Measurements from ENCODE around the gene WIPF1. TPM values are rescaled to one million over a fixed set of nuclear protein-coding genes. Genes with fewer than 3 reads are reported as not detected.

WIPF1 gene
- total RNA-seq, 1 donor from 2014 or later = 20.6 TPM

GRCh38 chr2:174607989-174608865 lies 10.6 kb upstream of the WIPF1 start:
- Mint-ChIP-seq H3K4me1 (peaks cover 15% of the 10 kb centered on the region), H3K27ac (no peak overlapping the region), H3K4me3 (no peak overlapping the region), H3K9me3 (no peaks in the 10 kb centered on the region), H3K36me3 (no peaks in the 10 kb centered on the region), H3K27me3 (ENCODE audit: low read depth) (no peaks in the 10 kb centered on the region)
- no peak for TF ChIP-seq CTCF (IDR thresholded peaks at IDR 0.05; ENCODE audit: unreplicated experiment)
- no peak for DNase-seq (ENCODE audit: low spot score in 2 of 2, unreplicated experiment in 2 of 2)

GRCh38 chr2:174607584-174607983 lies 10.0 kb upstream of the WIPF1 start:
- no peak for TF ChIP-seq CTCF (IDR thresholded peaks at IDR 0.05; ENCODE audit: unreplicated experiment)
- no peak overlapping the region for H3K27ac Mint-ChIP-seq
- H3K27me3 Mint-ChIP-seq (ENCODE audit: low read depth) = no peaks in the 10 kb centered on the region
- DNase-seq (ENCODE audit: low spot score in 2 of 2, unreplicated experiment in 2 of 2) = no peak
- H3K4me1 Mint-ChIP-seq = peaks cover 21% of the 10 kb centered on the region
- H3K36me3 Mint-ChIP-seq = no peaks in the 10 kb centered on the region
- no peaks in the 10 kb centered on the region for H3K9me3 Mint-ChIP-seq
- no peak overlapping the region for H3K4me3 Mint-ChIP-seq

GRCh38 chr2:174606336-174606735 lies 8.7 kb upstream of the WIPF1 start:
- no peaks in the 10 kb centered on the region for H3K36me3 Mint-ChIP-seq

GRCh38 chr2:174605687-174606086 lies 8.1 kb upstream of the WIPF1 start:
- no peaks in the 10 kb centered on the region for H3K27me3 Mint-ChIP-seq (ENCODE audit: low read depth)
- peak overlapping the region; percentile 77 for H3K27ac Mint-ChIP-seq
- peaks cover 36% of the 10 kb centered on the region for H3K4me1 Mint-ChIP-seq
- no peaks in the 10 kb centered on the region for H3K9me3 Mint-ChIP-seq
- no peak for TF ChIP-seq CTCF (IDR thresholded peaks at IDR 0.05; ENCODE audit: unreplicated experiment)
- H3K36me3 Mint-ChIP-seq = no peaks in the 10 kb centered on the region
- no peak for DNase-seq (ENCODE audit: low spot score in 2 of 2, unreplicated experiment in 2 of 2)
- H3K4me3 Mint-ChIP-seq = no peak overlapping the region

More at GRCh38 chr2:174606336-174606735, 8.7 kb upstream of the WIPF1 start:
- Mint-ChIP-seq H3K4me1 (peaks cover 33% of the 10 kb centered on the region), H3K27ac (peak overlapping the region; percentile 77), H3K4me3 (no peak overlapping the region), H3K9me3 (no peaks in the 10 kb centered on the region), H3K27me3 (ENCODE audit: low read depth) (no peaks in the 10 kb centered on the region)
- no peak for TF ChIP-seq CTCF (IDR thresholded peaks at IDR 0.05; ENCODE audit: unreplicated experiment)
- no peak for DNase-seq (ENCODE audit: low spot score in 2 of 2, unreplicated experiment in 2 of 2)

GRCh38 chr2:174603280-174603679 lies 5.7 kb upstream of the WIPF1 start:
- Mint-ChIP-seq H3K27ac (no peak overlapping the region), H3K27me3 (ENCODE audit: low read depth) (no peaks in the 10 kb centered on the region), H3K36me3 (peaks cover 2% of the 10 kb centered on the region), H3K4me1 (peaks cover 36% of the 10 kb centered on the region), H3K9me3 (peaks cover 11% of the 10 kb centered on the region), H3K4me3 (no peak overlapping the region)
- TF ChIP-seq CTCF (IDR thresholded peaks at IDR 0.05; ENCODE audit: unreplicated experiment) = no peak
- no peak for DNase-seq (ENCODE audit: low spot score in 2 of 2, unreplicated experiment in 2 of 2)

All from mesothelial cell of epicardium (in vitro differentiated cells).